Common myeloid progenitor, CD34-positive (primary cell): Measurements from ENCODE around the gene FGF12.

Experiments used
- CTCF ChIA-PET: fragments of 350-600 bp; sonication (Branson Sonifier 250); formaldehyde crosslinking; loops from one replicate; lab custom pipeline; 2021; ENCODE audit warnings: antibody characterized with exemption; lab: Charles Lee
- POLR2A ChIA-PET: fragments of 350-600 bp; sonication (Branson Sonifier 250); formaldehyde crosslinking; loops from one replicate; lab custom pipeline; 2021; ENCODE audit warnings: antibody characterized with exemption; lab: Charles Lee
- DNase-seq, 3 donors: peaks; one replicate each; pipeline versions ENCODE4 v3.0.0 to v3.0.0-alpha.2; 2013
- H3K27ac ChIP-seq, 2 experiments: 1 replicate in 1 of 2; 2 replicates in 1 of 2; pipeline ENCODE4 v1.7.0; 2013; ENCODE audit warnings: inconsistent platforms in 2 of 2, low read length in 2 of 2, mild to moderate bottlenecking in 2 of 2, low read depth in 1 of 2, moderate library complexity in 1 of 2; ENCODE audit not compliant: severe bottlenecking in 2 of 2, insufficient read depth in 1 of 2, poor library complexity in 1 of 2
- H3K27me3 ChIP-seq, 5 experiments: replicated peaks in 2 of 5; 1 replicate in 3 of 5; 2 replicates in 2 of 5; pipeline versions ENCODE4 v1.6.1 to v1.7.0; 2013; ENCODE audit warnings: low read length in 4 of 5, mild to moderate bottlenecking in 2 of 5, moderate library complexity in 2 of 5, inconsistent platforms in 1 of 5; ENCODE audit not compliant: insufficient read depth in 5 of 5, control insufficient read depth in 4 of 5
- H3K36me3 ChIP-seq, 4 experiments: 1 replicate in 2 of 4; 2 replicates in 2 of 4; pipeline versions ENCODE4 v1.6.1 to v1.7.0; 2013; ENCODE audit warnings: low read length in 3 of 4, control low read depth in 1 of 4, mild to moderate bottlenecking in 1 of 4; ENCODE audit not compliant: control insufficient read depth in 4 of 4, insufficient read depth in 4 of 4
- H3K4me1 ChIP-seq, 4 experiments: 1 replicate in 3 of 4; 2 replicates in 1 of 4; pipeline versions ENCODE4 v1.6.1 to v1.7.1; 2013; ENCODE audit warnings: low read length in 3 of 4, mild to moderate bottlenecking in 3 of 4, control low read depth in 1 of 4, inconsistent platforms in 1 of 4, moderate library complexity in 1 of 4; ENCODE audit not compliant: control insufficient read depth in 4 of 4, insufficient read depth in 4 of 4; ENCODE audit errors: control extremely low read depth in 1 of 4
- H3K4me3 ChIP-seq, 7 experiments: 1 replicate in 4 of 7; 2 replicates in 3 of 7; pipeline versions ENCODE4 v1.5.1 to v1.7.0; 2013; ENCODE audit warnings: mild to moderate bottlenecking in 7 of 7, low read length in 6 of 7, moderate library complexity in 6 of 7, inconsistent platforms in 2 of 7, low read depth in 2 of 7, control low read depth in 1 of 7; ENCODE audit not compliant: insufficient read depth in 4 of 7, control insufficient read depth in 1 of 7; ENCODE audit errors: extremely low read depth in 1 of 7
- H3K9me3 ChIP-seq, 5 experiments: 1 replicate in 4 of 5; 2 replicates in 1 of 5; pipeline versions ENCODE4 v1.6.1 to v1.7.1; 2013; ENCODE audit warnings: low read length in 4 of 5, mild to moderate bottlenecking in 2 of 5, inconsistent platforms in 1 of 5, low read depth in 1 of 5, moderate library complexity in 1 of 5; ENCODE audit not compliant: control insufficient read depth in 4 of 5, insufficient read depth in 2 of 5; ENCODE audit errors: control extremely low read depth in 1 of 5
- WGBS: methylation state at CpG from one replicate; pipeline ENCODE4 v1.1.5; 2013; ENCODE audit not compliant: insufficient coverage; 5-methylcytosine and 5-hydroxymethylcytosine counted together

The FGF12 gene

GRCh38 chr3:192422997-192423342, 304.4 kb downstream of the FGF12 start:
- H3K9me3 ChIP-seq, result no peaks in the 10 kb centered on the region
- DNase-seq, result peak; percentile 25 to 37 (median 36)
- H3K27me3 ChIP-seq, result peaks cover 0 to 8% (median 2%) of the 10 kb centered on the region in 5 experiments
- H3K4me1 ChIP-seq, result no peaks in the 10 kb centered on the region
- WGBS, result 90% methylated on average over 2 of the region's 2 CpGs
- POLR2A ChIA-PET, result no interaction called here
- CTCF ChIA-PET, result interaction anchor here (0.8 to 4.9 kb wide), 17 partner anchors 8 to 295 kb away, joined by 3 to 47 read pairs (median 4); no protein-coding TSS in a partner anchor
- no peak overlapping the region for H3K27ac ChIP-seq
- no peak overlapping the region for H3K4me3 ChIP-seq
- no peaks in the 10 kb centered on the region for H3K36me3 ChIP-seq

GRCh38 chr3:192422321-192422996, 304.9 kb downstream of the FGF12 start:
- Histone ChIP-seq H3K9me3 (no peaks in the 10 kb centered on the region), H3K36me3 (no peaks in the 10 kb centered on the region), H3K4me3 (no peak overlapping the region), H3K4me1 (no peaks in the 10 kb centered on the region), H3K27ac (no peak overlapping the region), H3K27me3 (peaks cover 0 to 3% (median 2%) of the 10 kb centered on the region in 5 experiments)
- ChIA-PET POLR2A (no interaction called here), CTCF (interaction anchor here (0.8 to 4.9 kb wide), 17 partner anchors 9 to 294 kb away, joined by 3 to 47 read pairs (median 4); no protein-coding TSS in a partner anchor)
- DNase-seq, result no peak
- 94% methylated on average over 2 of the region's 2 CpGs for WGBS

GRCh38 chr3:192419312-192419711, 308.0 kb downstream of the FGF12 start:
- WGBS, result no CpG with 5 or more reads among the region's 1 CpG
- ChIA-PET CTCF (interaction anchor here (0.9 to 2.3 kb wide), 2 partner anchors 9 to 25 kb away, joined by 3 to 6 read pairs; no protein-coding TSS in a partner anchor), POLR2A (no interaction called here)

GRCh38 chr3:192417559-192418055, 309.7 kb downstream of the FGF12 start:
- DNase-seq, result no peak
- H3K9me3 ChIP-seq, result no peaks in the 10 kb centered on the region
- no peaks in the 10 kb centered on the region for H3K4me1 ChIP-seq
- H3K36me3 ChIP-seq, result no peaks in the 10 kb centered on the region
- H3K27me3 ChIP-seq, result peaks cover 0 to 11% (median 0%) of the 10 kb centered on the region in 5 experiments
- H3K4me3 ChIP-seq, result no peak overlapping the region
- CTCF ChIA-PET, result interaction anchor here (2.3 kb wide), 1 partner anchor 26 kb away, joined by 6 read pairs; no protein-coding TSS in a partner anchor
- H3K27ac ChIP-seq, result no peak overlapping the region
- POLR2A ChIA-PET, result no interaction called here

More at GRCh38 chr3:192419312-192419711, 308.0 kb downstream of the FGF12 start:
- Histone ChIP-seq H3K4me1 (no peaks in the 10 kb centered on the region), H3K36me3 (no peaks in the 10 kb centered on the region), H3K27me3 (no peaks in the 10 kb centered on the region), H3K27ac (no peak overlapping the region), H3K9me3 (no peaks in the 10 kb centered on the region), H3K4me3 (no peak overlapping the region)
- no peak for DNase-seq

- 50% methylated on average over 2 of the region's 2 CpGs for WGBS
- Histone ChIP-seq H3K36me3 (no peaks in the 10 kb centered on the region), H3K9me3 (no peaks in the 10 kb centered on the region), H3K27me3 (peaks cover 0 to 16% (median 4%) of the 10 kb centered on the region in 5 experiments), H3K27ac (no peak overlapping the region), H3K4me3 (no peak overlapping the region), H3K4me1 (no peaks in the 10 kb centered on the region)
- CTCF ChIA-PET, result no interaction called here
- DNase-seq, result no peak
- POLR2A ChIA-PET, result no interaction called here
These were observed 310.3 kb downstream of the FGF12 start for GRCh38 chr3:192417017-192417416.

GRCh38 chr3:192413461-192413860, 313.9 kb downstream of the FGF12 start:
- no peak for DNase-seq

GRCh38 chr3:192410684-192410960, 316.7 kb downstream of the FGF12 start:
- Histone ChIP-seq H3K4me1 (peaks cover 0 to 29% (median 22%) of the 10 kb centered on the region in 4 experiments), H3K36me3 (no peaks in the 10 kb centered on the region), H3K27me3 (peaks cover 9 to 79% (median 33%) of the 10 kb centered on the region in 5 experiments), H3K9me3 (no peaks in the 10 kb centered on the region), H3K27ac (no peak overlapping the region), H3K4me3 (no peak overlapping the region)
- WGBS, result 75% methylated on average over 4 of the region's 5 CpGs
- POLR2A ChIA-PET, result no interaction called here
- no peak for DNase-seq
- CTCF ChIA-PET, result interaction anchor here (1.1 to 2.5 kb wide), 5 partner anchors 9 to 223 kb away, joined by 3 to 10 read pairs (median 6); no protein-coding TSS in a partner anchor

More at GRCh38 chr3:192413461-192413860, 313.9 kb downstream of the FGF12 start:
- Histone ChIP-seq H3K9me3 (no peaks in the 10 kb centered on the region), H3K27ac (no peak overlapping the region), H3K27me3 (peaks cover 0 to 51% (median 19%) of the 10 kb centered on the region in 5 experiments), H3K4me1 (peaks cover 0 to 21% (median 17%) of the 10 kb centered on the region in 4 experiments), H3K4me3 (no peak overlapping the region), H3K36me3 (no peaks in the 10 kb centered on the region)
- no CpG with 5 or more reads among the region's 2 CpGs for WGBS
- ChIA-PET CTCF (interaction anchor here (1.9 kb wide), 1 partner anchor 10 kb away, joined by 7 read pairs; no protein-coding TSS in a partner anchor), POLR2A (no interaction called here)
